ENCODE results near the gene LYSET.
"Not testable (repeated sequence)": the region's sequence is repeated elsewhere in the genome, so short reads cannot be mapped to it uniquely, and the experiment has no call there.

The LYSET gene

DNA sequence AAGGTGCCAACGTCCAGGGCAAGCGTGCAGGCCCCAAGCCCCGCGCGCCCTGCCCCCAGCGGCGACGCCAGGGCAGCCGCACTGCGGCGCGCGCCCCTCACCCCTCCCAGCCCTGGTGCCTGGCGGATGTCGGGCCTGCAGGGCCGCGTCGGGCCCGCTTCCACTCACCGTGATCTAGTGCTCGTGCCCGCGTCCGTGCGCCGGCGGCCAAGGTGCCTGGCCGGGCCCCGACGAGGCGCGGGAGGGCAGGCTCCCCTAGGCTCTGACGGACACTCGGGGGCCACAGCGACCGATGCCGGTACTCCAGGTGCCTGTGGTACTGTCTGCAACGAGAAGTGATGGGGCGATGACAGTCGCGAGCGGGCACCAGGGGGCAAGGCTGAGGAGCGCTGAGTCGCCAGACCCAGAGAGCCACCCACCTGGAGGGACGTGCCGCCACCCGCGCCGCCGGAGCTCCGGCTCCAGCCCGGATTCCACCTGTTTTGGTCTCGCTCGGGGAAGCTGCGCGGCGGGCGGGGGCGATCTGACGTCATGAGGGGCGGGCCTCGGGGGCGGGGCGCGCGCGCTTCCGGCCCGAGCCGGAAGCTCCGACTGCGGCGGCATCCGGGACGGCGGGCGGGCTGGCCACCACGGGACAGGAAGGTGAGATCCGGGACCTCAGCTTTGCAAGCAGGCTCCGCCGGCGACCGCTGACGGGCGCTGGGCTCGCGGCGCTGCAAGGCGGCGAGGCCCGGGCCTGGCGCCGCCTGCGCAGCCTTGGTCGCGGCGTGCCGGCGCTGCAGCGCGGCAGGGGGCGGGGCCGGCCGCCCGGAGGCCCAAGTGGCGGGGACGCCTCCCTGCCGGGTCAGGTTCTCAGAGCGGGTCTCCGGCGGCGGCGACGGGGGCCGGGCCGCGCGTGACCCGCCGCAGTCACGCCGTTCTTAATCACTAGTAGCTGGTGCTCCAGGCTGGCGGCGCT is at the start of gene LYSET, which contains the start of gene MOAP1:
Gene LYSET (plus strand): TSS at position 927 of the 958 bp plus-strand sequence. CDS start 89 bp downstream, outside the sequence.
Gene MOAP1 (minus strand): TSS at position 507 of the 958 bp plus-strand sequence. CDS start 655 bp downstream, outside the sequence.
- peak; percentile 74 for DNase-seq

GRCh38 chr14:93135399-93135798 is 49.7 kb upstream of the LYSET start:
- no peak for DNase-seq

DNA sequence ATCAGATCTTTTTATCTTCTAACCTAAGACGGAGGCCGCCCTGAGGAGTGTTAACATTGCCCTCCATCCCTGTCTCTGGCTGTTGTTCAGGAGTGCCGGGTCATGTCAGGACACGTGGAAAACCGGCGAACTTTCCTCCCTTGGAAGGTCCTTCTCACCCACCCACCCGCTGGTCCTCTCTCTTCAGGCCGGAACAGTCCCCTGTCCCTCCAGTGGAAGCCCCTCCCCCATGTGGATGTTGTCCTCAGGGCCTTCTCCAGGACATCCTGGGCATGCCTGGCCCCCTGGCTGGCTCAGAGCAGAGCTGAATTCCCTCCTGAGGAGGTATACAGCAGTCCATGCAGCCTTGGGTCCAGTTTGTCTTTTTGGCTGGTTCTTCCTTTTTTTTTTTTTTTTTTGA is 49.1 kb upstream of the LYSET start:
- no peak for DNase-seq

- DNase-seq, result not testable (repeated sequence)
Measured at GRCh38 chr14:93136508-93136907, 48.6 kb upstream of the LYSET start.

- no peak for DNase-seq
Measured at GRCh38 chr14:93137864-93138263, 47.3 kb upstream of the LYSET start.

- no peak for DNase-seq
Measured at GRCh38 chr14:93142854-93143652, 42.1 kb upstream of the LYSET start.

GRCh38 chr14:93146119-93146518 is 39.0 kb upstream of the LYSET start:
- no peak for DNase-seq

DNA sequence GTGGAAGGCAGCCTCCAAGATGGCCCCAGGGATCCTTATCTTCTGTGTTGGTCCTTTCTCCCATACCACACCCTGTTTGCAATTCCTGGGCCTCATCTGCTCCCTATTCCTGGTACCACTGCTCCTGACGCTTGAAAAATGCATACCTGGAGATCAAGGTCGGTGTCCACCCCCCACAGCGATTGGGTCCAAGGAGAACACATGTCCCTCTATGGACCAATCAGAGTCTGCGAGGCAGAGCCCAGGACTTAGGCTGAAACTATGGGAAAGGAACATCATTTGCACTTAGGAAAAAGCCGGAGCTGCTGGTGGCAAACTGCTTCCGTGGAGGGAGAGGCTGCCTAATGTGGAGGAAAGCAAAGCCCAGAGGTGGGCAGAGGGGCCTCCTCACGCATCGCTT is 36.1 kb upstream of the LYSET start:
- no peak for DNase-seq

DNA sequence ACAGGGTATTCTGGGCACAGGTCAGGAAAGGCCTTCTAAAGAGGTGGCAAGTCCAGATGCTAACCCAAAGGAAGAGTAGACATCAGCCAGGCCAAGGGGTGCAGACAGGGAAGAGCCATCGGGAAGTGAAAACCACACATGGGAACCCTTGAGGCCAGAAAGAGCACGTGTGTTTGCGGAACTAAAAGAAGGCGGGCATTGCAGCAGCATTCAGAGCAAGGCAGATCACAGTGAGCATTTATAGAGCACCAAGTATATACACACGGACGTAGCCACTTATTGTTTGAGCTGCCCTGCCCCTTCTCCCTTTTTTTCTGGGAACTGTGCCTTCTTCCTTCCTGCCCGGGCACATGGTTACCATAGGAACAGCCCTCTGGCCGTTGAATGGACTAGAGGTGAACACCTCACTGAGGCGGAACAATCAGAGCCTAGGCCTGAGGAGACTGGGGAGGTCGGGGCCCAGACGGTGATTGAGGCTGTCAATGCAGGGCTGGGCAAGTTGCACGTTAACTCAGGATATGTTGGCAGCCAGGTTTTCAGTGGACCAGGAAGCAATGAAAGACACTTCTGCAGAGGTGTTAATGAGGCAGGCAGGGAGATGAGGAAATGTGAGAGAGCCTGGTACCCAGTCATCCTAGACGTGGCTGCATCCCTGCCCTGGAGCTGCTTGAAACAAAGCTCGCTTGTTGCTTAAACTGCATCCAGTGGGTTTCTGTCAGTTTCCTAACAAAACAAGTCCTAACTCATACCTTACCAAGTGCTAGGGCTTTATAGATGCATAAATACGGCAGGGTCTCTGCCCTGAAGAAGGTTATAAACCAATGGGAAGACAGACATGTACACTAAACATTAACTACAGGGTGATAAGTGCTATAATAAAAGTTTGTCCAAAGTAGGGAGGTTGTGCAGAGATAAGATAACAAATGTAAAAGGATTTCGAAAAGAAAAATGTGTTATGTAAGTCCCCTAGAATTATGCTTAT is 34.6 kb upstream of the LYSET start:
- peak; percentile 77 for DNase-seq

DNA sequence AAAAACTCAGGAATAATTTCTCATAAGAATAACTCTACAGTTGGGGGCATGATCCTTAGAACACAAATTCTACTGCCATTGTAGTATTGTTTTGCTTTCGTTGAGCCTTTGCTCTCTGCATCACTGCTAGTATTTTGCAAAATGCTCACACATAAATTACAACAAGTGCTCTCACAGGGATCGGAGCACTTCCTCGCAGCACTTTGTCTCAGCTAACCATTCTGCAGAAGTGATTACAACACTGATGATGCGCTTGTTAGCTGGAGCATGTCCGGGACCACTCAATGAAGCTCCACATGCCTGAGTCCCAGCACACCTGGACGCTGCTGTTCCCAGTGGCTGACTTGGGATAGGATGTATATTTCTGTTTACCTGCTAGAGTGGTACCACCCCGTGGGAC is 32.0 kb upstream of the LYSET start:
- peak; percentile 61 for DNase-seq

DNA sequence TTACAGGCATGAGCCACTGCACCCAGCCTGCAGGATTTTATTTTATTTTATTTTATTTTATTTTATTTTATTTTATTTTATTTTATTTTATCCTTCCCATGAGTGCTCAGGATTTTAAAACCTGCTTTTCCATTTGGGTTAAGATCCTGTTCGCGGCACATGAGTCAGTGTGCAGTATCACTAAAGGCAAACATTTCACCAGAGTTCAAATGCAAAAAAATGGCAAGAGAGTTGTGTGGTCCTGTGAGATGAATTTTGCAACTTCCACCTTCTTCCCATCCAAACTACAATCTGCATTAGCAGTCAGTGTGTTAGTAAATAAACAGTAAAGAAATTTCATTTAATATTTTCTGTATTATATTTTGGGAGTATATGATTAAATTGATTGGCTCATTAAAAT is 29.4 kb upstream of the LYSET start:
- DNase-seq, result peak; percentile 11

DNA sequence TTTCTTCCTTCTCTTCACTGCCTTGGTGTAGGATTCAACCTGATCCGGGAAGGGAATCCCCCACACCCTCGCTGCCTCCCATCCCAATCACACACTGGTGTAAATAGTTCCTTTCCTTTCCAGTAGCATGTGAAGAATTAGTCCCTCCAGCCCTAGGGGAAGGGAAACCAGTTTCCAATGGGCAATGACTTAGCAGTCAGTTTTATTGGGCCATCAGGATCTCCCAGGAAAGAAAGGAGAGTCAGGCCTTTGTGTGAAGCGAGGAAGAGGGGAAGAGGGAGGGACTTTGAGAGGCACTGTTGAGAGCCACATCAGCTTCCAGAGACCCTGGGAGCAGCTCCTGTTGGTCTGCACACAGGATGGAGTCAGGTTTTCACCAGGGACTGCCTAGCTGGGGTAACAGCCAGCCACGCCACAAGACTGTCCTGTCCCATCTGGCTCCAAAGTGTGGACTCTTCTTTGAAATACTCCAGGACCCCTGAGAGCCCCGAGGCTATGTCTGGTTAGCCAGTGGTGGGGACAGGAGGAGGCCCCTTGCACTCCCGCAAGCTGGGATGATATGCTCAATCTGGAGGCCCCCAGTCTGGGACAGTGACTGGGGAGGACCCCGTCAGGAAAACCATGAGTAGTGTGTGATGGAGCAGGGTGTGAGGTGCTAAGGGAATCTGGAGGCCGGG is 28.3 kb upstream of the LYSET start:
- DNase-seq, result no peak

DNA sequence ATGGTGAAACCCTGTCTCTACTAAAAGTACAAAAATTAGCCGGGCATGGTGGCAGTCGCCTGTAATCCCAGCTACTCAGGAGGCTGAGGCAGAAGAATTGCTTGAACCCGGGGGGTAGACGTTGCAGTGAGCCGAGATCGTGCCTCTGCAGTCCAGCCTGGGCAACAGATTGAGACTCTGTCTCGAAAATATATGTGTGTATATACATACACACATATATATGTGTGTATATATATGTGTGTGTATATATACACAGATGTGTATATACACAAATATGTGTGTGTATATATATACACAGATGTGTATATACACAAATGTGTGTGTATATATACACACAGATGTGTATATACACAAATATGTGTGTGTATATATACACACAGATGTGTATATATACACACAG is 26.8 kb upstream of the LYSET start:
- not testable (repeated sequence) for DNase-seq

DNA sequence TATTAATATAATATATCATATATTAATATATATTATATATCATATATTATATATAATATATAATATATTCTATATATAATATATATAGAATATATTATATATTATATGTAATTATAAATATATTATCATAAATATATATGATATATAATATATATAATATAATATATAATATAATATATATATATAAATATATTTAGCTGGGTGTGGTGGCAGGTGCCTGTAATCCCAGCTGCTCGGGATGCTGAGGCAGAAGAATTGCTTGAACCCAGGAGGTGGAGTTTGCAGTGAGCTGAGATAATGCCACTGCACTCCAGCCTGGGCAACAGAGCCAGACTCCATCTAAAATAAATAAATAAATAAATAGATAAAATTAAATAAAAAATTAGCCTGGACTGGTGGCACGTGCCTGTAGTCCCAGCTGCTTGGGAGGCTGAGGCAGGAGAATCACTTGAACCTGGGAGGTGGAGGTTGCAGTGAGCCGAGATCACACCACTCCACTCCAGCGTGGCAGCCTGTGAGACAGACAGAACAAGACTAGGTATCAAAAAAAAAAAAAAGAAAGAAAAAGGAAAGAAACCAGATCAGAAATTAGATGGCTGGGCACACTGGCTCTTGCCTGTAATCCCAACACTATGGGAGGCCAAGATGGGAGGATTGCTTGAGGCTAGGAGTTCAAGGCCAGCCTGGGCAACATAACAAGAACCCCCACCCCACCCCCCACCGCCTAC is 25.3 kb upstream of the LYSET start:
- DNase-seq, result not testable (repeated sequence)

DNA sequence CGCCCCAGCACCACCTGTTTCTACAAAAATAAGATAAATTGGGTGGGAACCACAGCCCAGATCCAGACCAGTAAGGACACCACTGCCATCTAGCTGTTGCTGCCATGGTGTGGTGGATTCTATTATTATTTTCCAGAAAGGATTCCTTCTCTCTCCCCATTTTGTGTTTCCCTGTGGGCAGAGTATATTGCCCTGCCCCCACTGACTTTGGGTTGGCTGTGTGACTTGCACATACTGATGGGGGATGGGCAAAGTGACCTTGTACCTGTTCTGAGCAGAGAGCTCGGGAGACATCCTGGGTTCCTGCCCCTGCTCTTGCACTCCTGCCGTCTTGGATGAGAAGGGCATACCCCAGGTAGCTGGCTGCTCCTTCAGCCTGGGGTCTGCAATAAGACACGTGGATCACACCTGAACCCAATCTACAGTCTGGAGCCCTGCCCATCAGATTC is 24.7 kb upstream of the LYSET start:
- DNase-seq, result peak; percentile 36

GRCh38 chr14:93161411-93161940 is 23.6 kb upstream of the LYSET start:
- DNase-seq, result no peak

GRCh38 chr14:93163564-93163963 is 21.6 kb upstream of the LYSET start:
- DNase-seq, result peak; percentile 76

DNA sequence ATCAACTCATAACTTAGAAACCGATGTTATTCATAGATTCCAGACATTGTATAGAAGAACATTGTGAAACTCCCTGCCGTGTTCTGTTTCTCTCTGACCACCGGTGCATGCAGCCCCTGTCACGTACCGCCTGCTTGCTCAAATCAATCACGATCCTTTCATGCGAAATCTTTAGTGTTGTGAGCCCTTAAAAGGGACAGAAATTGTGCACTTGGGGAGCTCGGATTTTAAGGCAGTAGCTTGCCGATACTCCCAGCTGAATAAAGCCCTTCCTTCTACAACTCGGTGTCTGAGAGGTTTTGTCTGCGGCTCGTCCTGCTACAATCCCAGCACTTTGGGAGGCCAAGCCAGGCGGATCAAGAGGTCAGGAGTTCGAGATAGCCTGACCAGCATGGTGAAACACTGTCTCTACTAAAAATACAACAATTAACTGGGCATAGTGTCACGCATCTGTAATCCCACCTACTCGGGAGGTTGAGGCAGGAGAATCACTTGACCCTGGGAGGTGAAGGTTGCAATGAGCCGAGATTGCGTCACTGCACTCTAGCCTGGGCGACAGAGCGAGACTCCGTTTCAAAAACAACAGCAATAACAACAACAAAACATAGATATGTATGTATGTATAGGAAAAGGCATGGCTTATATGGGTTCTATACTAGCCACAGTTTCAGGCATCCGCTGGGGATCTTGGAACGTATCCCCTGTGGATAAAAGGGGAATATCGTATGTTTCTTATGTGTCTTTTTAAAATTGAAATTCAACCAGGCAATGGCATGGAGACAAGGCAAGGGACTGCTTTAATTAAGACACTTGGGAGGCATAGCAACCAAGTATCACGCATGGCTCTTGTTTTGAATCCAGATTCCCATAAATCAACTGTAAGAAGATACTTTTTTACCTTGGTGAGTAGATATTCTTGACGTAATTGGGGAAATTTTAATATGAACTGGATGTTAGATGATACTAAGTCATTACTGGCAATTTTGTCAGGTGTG is 19.5 kb upstream of the LYSET start:
- DNase-seq, result not testable (repeated sequence)

DNA sequence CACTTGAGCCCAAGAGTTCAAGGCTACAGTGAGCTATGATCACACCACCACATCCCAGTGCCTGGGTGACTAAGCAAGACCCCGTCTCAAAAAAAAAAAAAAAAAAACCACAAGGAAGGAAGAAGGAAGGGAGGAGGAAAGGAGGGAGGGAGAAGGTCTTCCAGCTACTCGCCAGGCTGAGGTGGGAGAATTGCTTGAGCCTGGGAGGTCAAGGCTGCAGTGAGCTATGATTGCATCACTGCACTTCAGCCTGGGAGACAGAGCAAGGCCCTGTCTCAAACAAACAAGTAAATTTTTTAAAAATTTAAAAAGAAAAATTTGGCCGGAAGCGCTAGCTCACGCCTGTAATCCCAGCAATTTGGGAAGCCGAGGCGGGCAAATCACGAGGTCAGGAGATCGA is 16.5 kb upstream of the LYSET start:
- peak; percentile 51 for DNase-seq
